A673 (cell line): ENCODE data around the gene GALNTL6.

Experiments
- EZH2 ChIP-seq: fragments of 200-600 bp; sonication (generic); IDR thresholded peaks from 2 replicates; pipeline ENCODE4 v1.6.1; 2017; ENCODE audit warnings: borderline replicate concordance, low read depth, mild to moderate bottlenecking, mixed read lengths, antibody characterized with exemption, low read length; ENCODE audit not compliant: poor library complexity, severe bottlenecking
- TF ChIP-seq, protein P1 (sequence below): fragments of 300-800, 200-600 bp; sonication (generic); conservative IDR thresholded peaks from 2 replicates; pipeline ENCODE4 v1.5.1; 2017; ENCODE audit warnings: low read depth, mild to moderate bottlenecking, antibody characterized with exemption, low read length, moderate library complexity, mixed read lengths

DNA sequence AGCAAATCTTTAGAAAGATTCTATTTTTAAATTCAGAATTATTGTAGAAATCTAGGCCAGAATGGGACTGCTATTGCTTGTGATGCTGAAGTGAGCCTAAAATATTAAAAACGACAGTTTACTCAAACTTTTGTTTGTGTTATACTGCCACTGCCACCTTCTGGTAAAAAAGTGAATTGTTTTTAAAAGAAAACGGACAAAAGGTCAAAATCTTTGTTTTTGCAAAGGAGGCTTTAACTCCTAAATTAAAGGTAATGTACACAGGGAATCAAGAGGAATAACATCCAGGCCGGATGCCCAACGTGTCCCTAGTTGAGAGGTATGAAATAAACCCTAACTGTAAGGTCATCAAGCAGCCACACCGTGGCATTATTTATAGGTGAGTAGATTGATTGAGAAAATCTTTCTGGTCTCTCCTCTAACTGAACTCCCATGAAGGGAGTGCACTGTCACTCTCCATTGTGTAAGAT lies 1017.1 kb downstream of the GALNTL6 start:
- TF ChIP-seq EZH2: no peak
- TF ChIP-seq, protein P1, sequence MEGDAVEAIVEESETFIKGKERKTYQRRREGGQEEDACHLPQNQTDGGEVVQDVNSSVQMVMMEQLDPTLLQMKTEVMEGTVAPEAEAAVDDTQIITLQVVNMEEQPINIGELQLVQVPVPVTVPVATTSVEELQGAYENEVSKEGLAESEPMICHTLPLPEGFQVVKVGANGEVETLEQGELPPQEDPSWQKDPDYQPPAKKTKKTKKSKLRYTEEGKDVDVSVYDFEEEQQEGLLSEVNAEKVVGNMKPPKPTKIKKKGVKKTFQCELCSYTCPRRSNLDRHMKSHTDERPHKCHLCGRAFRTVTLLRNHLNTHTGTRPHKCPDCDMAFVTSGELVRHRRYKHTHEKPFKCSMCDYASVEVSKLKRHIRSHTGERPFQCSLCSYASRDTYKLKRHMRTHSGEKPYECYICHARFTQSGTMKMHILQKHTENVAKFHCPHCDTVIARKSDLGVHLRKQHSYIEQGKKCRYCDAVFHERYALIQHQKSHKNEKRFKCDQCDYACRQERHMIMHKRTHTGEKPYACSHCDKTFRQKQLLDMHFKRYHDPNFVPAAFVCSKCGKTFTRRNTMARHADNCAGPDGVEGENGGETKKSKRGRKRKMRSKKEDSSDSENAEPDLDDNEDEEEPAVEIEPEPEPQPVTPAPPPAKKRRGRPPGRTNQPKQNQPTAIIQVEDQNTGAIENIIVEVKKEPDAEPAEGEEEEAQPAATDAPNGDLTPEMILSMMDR: peak; percentile 60
